Astrocyte of the spinal cord (primary cell): ENCODE results near the gene C22orf23.

Experiments used
- DNase-seq: peaks from one replicate; pipeline ENCODE4 v3.0.0; 2011; ENCODE audit warnings: low read depth, low spot score
- H3K4me3 ChIP-seq: 2 replicates; pipeline ENCODE4 v1.5.1; 2011; ENCODE audit warnings: low read depth, mild to moderate bottlenecking, low read length, moderate library complexity
- CTCF ChIP-seq: IDR thresholded peaks from 2 replicates; pipeline ENCODE4 v1.5.1; 2012; ENCODE audit warnings: low read depth, mild to moderate bottlenecking, low read length, inconsistent platforms
- in situ Hi-C: cut with HindIII; loops from 2 replicates; pipeline ENCODE4 v1.10.0; 2017; ENCODE audit warnings: low sequenced_read_pairs

Gene C22orf23

GRCh38 chr22:37925767-37926166 lies 27.6 kb downstream of the C22orf23 start:
- in situ Hi-C loops = no loop called here
- no peak for TF ChIP-seq CTCF
- DNase-seq = no peak
- no peak overlapping the region for H3K4me3 ChIP-seq

- no peak for TF ChIP-seq CTCF
- H3K4me3 ChIP-seq = no peak overlapping the region
- in situ Hi-C loops = no loop called here
- DNase-seq = no peak
Measured at GRCh38 chr22:37925330-37925729, 28.1 kb downstream of the C22orf23 start.

GRCh38 chr22:37924386-37925065 lies 28.9 kb downstream of the C22orf23 start:
- TF ChIP-seq CTCF = no peak
- in situ Hi-C loops = no loop called here
- DNase-seq = no peak
- no peak overlapping the region for H3K4me3 ChIP-seq

GRCh38 chr22:37923927-37924326 lies 29.5 kb downstream of the C22orf23 start:
- no peak for DNase-seq
- in situ Hi-C loops = no loop called here
- no peak for TF ChIP-seq CTCF
- H3K4me3 ChIP-seq = no peak overlapping the region

GRCh38 chr22:37922191-37922590 lies 31.2 kb downstream of the C22orf23 start:
- no peak for TF ChIP-seq CTCF
- in situ Hi-C loops = no loop called here
- DNase-seq = no peak
- H3K4me3 ChIP-seq = no peak overlapping the region

GRCh38 chr22:37920126-37920525 lies 33.3 kb downstream of the C22orf23 start:
- in situ Hi-C loops = no loop called here
- TF ChIP-seq CTCF = no peak
- DNase-seq = no peak
- no peak overlapping the region for H3K4me3 ChIP-seq
